GM18511 (cell line): ENCODE results near the gene HHLA2.

Source experiments
- ATAC-seq: cut with Tn5 transposase; IDR thresholded peaks from one replicate; pipeline ENCODE4 v1.9.1; 2021; ENCODE audit warnings: mild to moderate bottlenecking, moderate library complexity; ENCODE audit not compliant: unreplicated experiment

The HHLA2 gene

DNA sequence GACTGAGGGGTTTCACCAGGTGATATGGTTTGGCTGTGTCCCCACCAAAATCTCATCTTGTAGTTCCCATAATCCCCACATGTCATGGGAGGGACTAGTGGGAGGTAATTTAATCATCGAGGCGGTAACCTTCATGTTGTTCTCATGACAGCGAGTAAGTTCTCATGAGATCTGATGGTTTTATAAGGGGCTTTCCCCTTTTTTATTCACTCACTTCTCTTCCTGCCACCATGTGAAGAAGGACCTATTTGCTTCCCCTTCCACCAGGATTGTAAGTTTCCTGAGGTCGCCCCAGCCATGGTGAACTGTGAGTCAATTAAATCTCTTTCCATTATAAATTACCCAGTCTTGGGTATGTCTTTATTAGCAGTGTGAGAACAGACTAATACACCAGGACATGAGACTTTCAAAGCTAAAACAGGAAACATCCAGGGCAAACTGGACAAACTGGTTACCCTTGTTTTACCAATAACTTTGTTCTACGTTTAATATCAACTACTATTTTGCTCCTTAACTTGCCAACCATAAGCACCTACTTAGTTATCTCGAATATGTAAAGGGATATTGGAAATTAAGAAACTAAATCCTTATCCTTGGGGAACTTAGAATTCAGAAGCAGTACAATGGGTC lies 115.9 kb downstream of the HHLA2 start:
- ATAC-seq: no peak

GRCh38 chr3:108414007-108414406 lies 117.7 kb downstream of the HHLA2 start:
- ATAC-seq: no peak

GRCh38 chr3:108415661-108416060 lies 119.3 kb downstream of the HHLA2 start:
- no peak for ATAC-seq

GRCh38 chr3:108416111-108416869 lies 119.9 kb downstream of the HHLA2 start:
- no peak for ATAC-seq

- no peak for ATAC-seq
These were observed 124.6 kb downstream of the HHLA2 start for GRCh38 chr3:108420926-108421325.
